Breast epithelium (tissue), 4 donors: ENCODE measurements around the gene OR56B4. TPM values are rescaled to one million over a fixed set of nuclear protein-coding genes. Genes with fewer than 3 reads are reported as not detected.
"Not testable (repeated sequence)": the region's sequence is repeated elsewhere in the genome, so short reads cannot be mapped to it uniquely, and the experiment has no call there.

ENCODE experiments used
- DNase-seq, 2 donors: peaks; one replicate each; pipeline ENCODE4 v3.0.0-alpha.2; 2019; ENCODE audit warnings: low spot score in 2 of 2
- H3K27ac ChIP-seq, 2 donors: fragments of 200-600 bp; sonication (generic) in 1 of 2; one replicate each; pipeline ENCODE4 v1.5.1; 2016 to 2019; ENCODE audit warnings: mild to moderate bottlenecking in 1 of 2
- H3K27me3 ChIP-seq, 2 donors: fragments of 200-600 bp; sonication (generic) in 1 of 2; one replicate each; pipeline versions ENCODE4 v1.5.1 to v1.6.0; 2017 to 2019; ENCODE audit warnings: control low read depth in 1 of 2, mild to moderate bottlenecking in 1 of 2
- H3K36me3 ChIP-seq: fragments of 200-600 bp; one replicate; pipeline ENCODE4 v1.5.1; 2019
- H3K4me1 ChIP-seq, 2 donors: fragments of 200-600 bp; sonication (generic); one replicate each; pipeline ENCODE4 v1.5.1; 2016 to 2019; ENCODE audit warnings: control low read depth in 1 of 2
- H3K4me3 ChIP-seq, 3 donors: fragments of 200-600 bp; sonication (generic); 1 replicate in 2 of 3; 2 replicates in 1 of 3; pipeline ENCODE4 v1.5.1; 2016 to 2019; ENCODE audit warnings: mild to moderate bottlenecking in 3 of 3, moderate library complexity in 2 of 3
- H3K9me3 ChIP-seq, 2 donors: fragments of 200-600 bp; sonication (generic) in 1 of 2; one replicate each; pipeline ENCODE4 v1.5.1; 2016 to 2019; ENCODE audit warnings: control low read depth in 1 of 2
- CTCF ChIP-seq, 3 donors: fragments of 450-650 bp; IDR thresholded peaks; one replicate each; pipeline ENCODE4 v1.5.1; 2016 to 2017; ENCODE audit warnings: antibody characterized with exemption in 3 of 3, mild to moderate bottlenecking in 3 of 3, moderate library complexity in 3 of 3
- POLR2A ChIP-seq: fragments of 450-650 bp; IDR thresholded peaks from one replicate; pipeline ENCODE4 v1.6.1; 2016; ENCODE audit warnings: antibody characterized with exemption, mild to moderate bottlenecking, moderate library complexity
- POLR2AphosphoS5 ChIP-seq, 3 donors: sonication (generic); formaldehyde crosslinking; IDR thresholded peaks; one replicate each; pipeline ENCODE4 v1.6.1; 2017; ENCODE audit warnings: antibody characterized with exemption in 3 of 3
- intact Hi-C: fragments of 100-400 bp; cut with DNase I; formaldehyde crosslinking; loops from one replicate; pipeline ENCODE4 v1.15.1; 2023; ENCODE audit warnings: low total_unique reads
- total RNA-seq, 3 donors: library from RNA; depleted of rRNA; stranded (reverse); fragments of >200 nt; gene quantifications; one replicate each; pipeline ENCODE4 v1.1.0, GENCODE V29; 2016

The OR56B4 gene
- total RNA-seq, 3 donors from 2014 or later = not detected

- H3K36me3 ChIP-seq = no peaks in the 10 kb centered on the region
- TF ChIP-seq POLR2A (no peak), POLR2AphosphoS5 (IDR thresholded peaks at IDR 0.05) (no peak), CTCF (IDR thresholded peaks at IDR 0.05) (no peak)
- no peaks in the 10 kb centered on the region for H3K4me1 ChIP-seq
- H3K27me3 ChIP-seq = no peaks in the 10 kb centered on the region
- H3K9me3 ChIP-seq = no peaks in the 10 kb centered on the region
- no peak overlapping the region for H3K27ac ChIP-seq
- intact Hi-C loops = no loop called here
- no peak overlapping the region for H3K4me3 ChIP-seq
- DNase-seq = no peak
Measured at GRCh38 chr11:6142936-6143335, 35.5 kb downstream of the OR56B4 start.

GRCh38 chr11:6143737-6144136, 36.3 kb downstream of the OR56B4 start:
- H3K4me1 ChIP-seq, DNase-seq, H3K9me3 ChIP-seq, H3K4me3 ChIP-seq, H3K36me3 ChIP-seq, H3K27ac ChIP-seq, H3K27me3 ChIP-seq, intact Hi-C loops: not testable (repeated sequence)

- intact Hi-C loops = no loop called here
- no peak for DNase-seq
- no peak overlapping the region for H3K27ac ChIP-seq
- no peak overlapping the region for H3K4me3 ChIP-seq
- H3K36me3 ChIP-seq = no peaks in the 10 kb centered on the region
- TF ChIP-seq CTCF (IDR thresholded peaks at IDR 0.05) = no peak
- no peak for TF ChIP-seq POLR2A
- no peak for TF ChIP-seq POLR2AphosphoS5 (IDR thresholded peaks at IDR 0.05)
- H3K27me3 ChIP-seq = no peaks in the 10 kb centered on the region
- no peaks in the 10 kb centered on the region for H3K4me1 ChIP-seq
- no peaks in the 10 kb centered on the region for H3K9me3 ChIP-seq
Measured at GRCh38 chr11:6151117-6151516, 43.6 kb downstream of the OR56B4 start.

GRCh38 chr11:6152126-6152525, 44.6 kb downstream of the OR56B4 start:
- no peak overlapping the region for H3K27ac ChIP-seq
- H3K36me3 ChIP-seq = no peaks in the 10 kb centered on the region
- H3K4me1 ChIP-seq = no peaks in the 10 kb centered on the region
- no peaks in the 10 kb centered on the region for H3K9me3 ChIP-seq
- no peak overlapping the region for H3K4me3 ChIP-seq
- no peak for DNase-seq
- TF ChIP-seq POLR2A (no peak), POLR2AphosphoS5 (IDR thresholded peaks at IDR 0.05) (no peak), CTCF (IDR thresholded peaks at IDR 0.05) (no peak)
- H3K27me3 ChIP-seq = no peaks in the 10 kb centered on the region
- intact Hi-C loops = no loop called here

DNA sequence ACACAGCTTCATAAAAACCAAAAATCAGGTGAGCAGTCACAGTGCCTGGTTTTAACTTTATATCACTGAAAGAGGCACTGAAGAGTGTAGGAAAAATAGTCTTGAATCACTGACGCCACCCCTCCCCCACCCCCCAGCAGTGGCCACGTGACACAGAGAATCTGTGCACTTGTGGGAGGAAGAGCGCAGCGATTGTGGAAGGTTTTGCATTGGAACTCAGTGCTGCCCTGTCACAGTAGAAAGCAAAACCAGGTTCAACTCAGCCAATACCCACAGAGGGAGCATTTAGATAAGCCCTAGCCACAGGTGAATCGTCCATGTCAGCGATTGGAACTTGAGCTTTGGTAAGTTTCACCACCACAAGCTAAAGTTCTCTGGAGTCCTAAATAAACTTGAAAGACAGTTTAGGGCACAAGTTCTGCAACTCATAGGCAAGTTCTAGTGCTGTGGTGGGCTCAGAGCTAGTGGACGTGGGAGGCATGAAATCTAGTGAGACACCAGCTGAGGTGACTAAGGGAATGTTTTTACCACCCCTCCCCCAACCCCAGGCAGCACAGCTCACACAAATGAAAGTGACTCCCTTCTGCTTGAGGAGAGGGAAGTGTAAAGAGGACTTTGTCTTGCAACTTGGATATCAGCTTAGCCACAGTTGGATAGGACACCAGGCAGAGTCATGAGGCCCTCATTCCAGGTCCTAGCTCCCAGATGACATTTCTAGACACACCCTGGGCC, 49.3 kb downstream of the OR56B4 start:
- Histone ChIP-seq H3K4me3 (no peak overlapping the region), H3K9me3 (no peaks in the 10 kb centered on the region), H3K27ac (no peak overlapping the region), H3K27me3 (no peaks in the 10 kb centered on the region), H3K4me1 (no peaks in the 10 kb centered on the region), H3K36me3 (no peaks in the 10 kb centered on the region)
- intact Hi-C loops = no loop called here
- TF ChIP-seq POLR2AphosphoS5 (IDR thresholded peaks at IDR 0.05) (no peak), CTCF (IDR thresholded peaks at IDR 0.05) (no peak), POLR2A (no peak)
- no peak for DNase-seq

Other genes with a start within 250 kb of the OR56B4 start
- gene OR52E8, start 250.0 kb upstream of the OR56B4 start, total RNA-seq = not detected
- gene OR52E4, start 227.1 kb upstream of the OR56B4 start, total RNA-seq = not detected
- not detected for gene OR52E5, start 214.5 kb upstream of the OR56B4 start, total RNA-seq
- gene OR56A3, start 165.4 kb upstream of the OR56B4 start, total RNA-seq = not detected
- gene OR56A5, start 139.2 kb upstream of the OR56B4 start, total RNA-seq = not detected
- gene OR52L1, start 120.7 kb upstream of the OR56B4 start, total RNA-seq = not detected
- not detected for gene OR56A4, start 100.7 kb upstream of the OR56B4 start, total RNA-seq
- gene OR56A1, start 76.9 kb upstream of the OR56B4 start, total RNA-seq = not detected
- gene OR52B2, start 62.6 kb downstream of the OR56B4 start, total RNA-seq = under 1 TPM in 1 of 3 donors, not detected in 2; 0.33 TPM
- not detected for gene OR52W1, start 91.5 kb downstream of the OR56B4 start, total RNA-seq
- not detected for gene C11orf42, start 97.9 kb downstream of the OR56B4 start, total RNA-seq
- gene FHIP1B, start 127.0 kb downstream of the OR56B4 start, total RNA-seq = 10 to 100 TPM; 34.7 to 42.6 (median 42.1) TPM
- under 1 TPM in 2 of 3 donors, not detected in 1; 0.29 to 0.48 TPM for gene CNGA4, start 131.4 kb downstream of the OR56B4 start, total RNA-seq
- not detected for gene CCKBR, start 152.2 kb downstream of the OR56B4 start, total RNA-seq
- gene CAVIN3, start 212.8 kb downstream of the OR56B4 start, total RNA-seq = 100 to 1,000 TPM in 1 of 3 donors, 10 to 100 TPM in 2; 53.1 to 130 (median 78.3) TPM